Heart right ventricle (tissue), 16 donors: Measurements from ENCODE around the gene PLCL2. TPM values are rescaled to one million over a fixed set of nuclear protein-coding genes. Genes with fewer than 3 reads are reported as not detected.
A peak's percentile ranks its signal among the peaks of the same experiment; 100 is the strongest.

Experiments
- ATAC-seq, 8 donors: fragments of 200-7000 bp; cut with Tn5 transposase; one replicate each; pipeline ENCODE4 v1.9.1; 2020; ENCODE audit warnings: mild to moderate bottlenecking in 8 of 8, moderate library complexity in 8 of 8, moderate number of reproducible peaks in 1 of 8
- DNase-seq, 2 donors: peaks; one replicate each; pipeline ENCODE4 v3.0.0-alpha.2; 2020
- H3K27ac ChIP-seq, 10 donors: fragments of 200-600 bp; sonication (generic) in 2 of 10; one replicate each; pipeline versions ENCODE4 v1.5.0 to v1.8.0; 2020 to 2022; ENCODE audit warnings: mild to moderate bottlenecking in 3 of 10
- H3K27me3 ChIP-seq, 7 donors: fragments of 200-600 bp; one replicate each; pipeline ENCODE4 v1.8.0; 2021 to 2022; ENCODE audit warnings: mild to moderate bottlenecking in 2 of 7
- H3K36me3 ChIP-seq, 9 donors: fragments of 200-600 bp; sonication (generic) in 1 of 9; one replicate each; pipeline versions ENCODE4 v1.5.0 to v1.8.0; 2020 to 2022; ENCODE audit warnings: mild to moderate bottlenecking in 2 of 9
- H3K4me1 ChIP-seq, 9 donors: fragments of 200-600 bp; sonication (generic) in 1 of 9; one replicate each; pipeline versions ENCODE4 v1.5.0 to v1.8.0; 2020 to 2022; ENCODE audit warnings: mild to moderate bottlenecking in 4 of 9
- H3K4me3 ChIP-seq, 10 donors: fragments of 200-600 bp; sonication (generic) in 2 of 10; one replicate each; pipeline versions ENCODE4 v1.5.0 to v1.8.0; 2020 to 2022; ENCODE audit warnings: mild to moderate bottlenecking in 7 of 10, moderate library complexity in 2 of 10
- H3K9me3 ChIP-seq, 11 donors: fragments of 200-600 bp in 10 of 11; sonication (generic) in 2 of 11; one replicate each; pipeline versions ENCODE4 v1.5.0 to v1.8.0; 2013 to 2022; ENCODE audit warnings: mild to moderate bottlenecking in 2 of 11, control low read depth in 1 of 11, moderate library complexity in 1 of 11
- CTCF ChIP-seq, 9 donors: fragments of 200-600 bp; sonication (generic) in 2 of 9; IDR thresholded peaks; one replicate each; pipeline versions ENCODE4 v1.5.0 to v1.8.0; 2021 to 2022; ENCODE audit warnings: antibody characterized with exemption in 9 of 9, mild to moderate bottlenecking in 5 of 9, moderate library complexity in 1 of 9
- WGBS, 2 donors: extraction: QIAGEN DNeasy Blood & Tissue Kit; methylation state at CpG; one replicate each; pipeline ENCODE4 v1.1.7; 2013; ENCODE audit warnings: inconsistent platforms in 1 of 2; 5-methylcytosine and 5-hydroxymethylcytosine counted together
- intact Hi-C, 10 donors: fragments of 100-400 bp; cut with DNase I; formaldehyde crosslinking; loops; one replicate each; pipeline versions ENCODE4 v1.11.1 to v1.14.2; 2022
- polyA plus RNA-seq, 2 donors: library from polyadenylated mRNA; stranded (reverse); fragments of 200-250 nt; gene quantifications; one replicate each; pipeline ENCODE4 v1.2.3, GENCODE V29; 2013
- total RNA-seq, 10 donors: library from RNA; stranded (reverse); fragmentation: NEBNext Ultra II Directional in 3 of 10; extraction: Animal tissue kit (Norgen Biotek cat#: 25700) in 3 of 10; gene quantifications; one replicate each; pipeline versions ENCODE4 v1.2.1 to v1.2.4, GENCODE V29; 2021 to 2023
- donor health status: Arrhythmogenic right ventricular cardiomyopathy.
- donor health status: ischemic (EF 13 %, LVEDD 7.1; RV severe dilation, severe dysfunction).
- donor health status: healthy with polysubstance abuse.
- donor health status: DM: no; HTN: yes; CAD: no.
- donor health status: DM: no; HTN: no; CAD: no.
- donor health status: ischemic (EF 25% LVEDD 6.9; RV normal size, moderate dysfunction).
- donor health status: ischemic (EF 25% LVEDD 5.7; RV mildly dilated, moderate dysfunction).
- donor health status: healthy.
- donor health status: DM: yes; HTN: yes; CAD: no.
- donor health status: Ischemic cardiomyopathy.
- donor health status: ischemic (EF 35%, LVEDD 5.7; RV mildly dilated, moderate dysfunction).
- donor health status: nonischemic (EF 11% LVEDD 7.7; RV severe dilation, severe dysfunction).
- donor health status: DM: yes; HTN: yes; CAD: no.
- donor health status: PGD.
- donor health status: ischemic (EF 29% LVEDD 5.4; RV normal size, mild dysfunction).
- donor health status: nonischemic (EF 23%, LVEDD 6.1; RV moderate dilation, normal function).

PLCL2 gene
- total and polyA plus RNA-seq, 12 donors = 8.7 to 79.8 (median 53.0) TPM

GRCh38 chr3:16896094-16896627 lies 11.4 kb downstream of the PLCL2 start:
- DNase-seq (no peak), ATAC-seq (peak in 2 of 8 donors; percentile 8 to 18)
- Histone ChIP-seq H3K27me3 (no peaks in the 10 kb centered on the region), H3K9me3 (no peaks in the 10 kb centered on the region), H3K36me3 (no peaks in the 10 kb centered on the region), H3K4me1 (peaks cover 0 to 77% (median 49%) of the 10 kb centered on the region in 9 donors), H3K27ac (peak overlapping the region in 7 of 10 donors; percentile 4 to 84 (median 48)), H3K4me3 (no peak overlapping the region)
- 49 to 68% methylated on average over 5 of the region's 5 CpGs for WGBS, 2 donors
- intact Hi-C loops = loop anchor here in 2 of 10 donors (5.0 to 10.0 kb wide), 2 partner anchors 131 to 339 kb away; no protein-coding TSS in a partner anchor
- TF ChIP-seq CTCF (IDR thresholded peaks at IDR 0.05) = no peak

- no peaks in the 10 kb centered on the region for H3K9me3 ChIP-seq
- peak in 1 of 8 donors; percentile 37 for ATAC-seq
- WGBS, 2 donors = 41 to 65% methylated on average over 5 of the region's 5 CpGs
- peaks cover 0 to 71% (median 50%) of the 10 kb centered on the region in 9 donors for H3K4me1 ChIP-seq
- intact Hi-C loops = loop anchor here in 2 of 10 donors (5.0 to 10.0 kb wide), 2 partner anchors 130 to 338 kb away; no protein-coding TSS in a partner anchor
- H3K4me3 ChIP-seq = peak overlapping the region in 1 of 10 donors; percentile 0
- no peaks in the 10 kb centered on the region for H3K27me3 ChIP-seq
- DNase-seq = no peak
- peak overlapping the region in 9 of 10 donors; percentile 4 to 84 (median 61) for H3K27ac ChIP-seq
- H3K36me3 ChIP-seq = no peaks in the 10 kb centered on the region
- TF ChIP-seq CTCF (IDR thresholded peaks at IDR 0.05) = no peak
These were observed 12.1 kb downstream of the PLCL2 start for GRCh38 chr3:16896820-16897219.

- Histone ChIP-seq H3K27me3 (no peaks in the 10 kb centered on the region), H3K4me1 (peaks cover 0 to 71% (median 55%) of the 10 kb centered on the region in 9 donors), H3K4me3 (peak overlapping the region in 4 of 10 donors; percentile 0 to 17 (median 10)), H3K36me3 (no peaks in the 10 kb centered on the region), H3K9me3 (no peaks in the 10 kb centered on the region), H3K27ac (peak overlapping the region; percentile 37 to 84 (median 60))
- ATAC-seq (no peak), DNase-seq (no peak)
- intact Hi-C loops = loop anchor here in 2 of 10 donors (5.0 to 10.0 kb wide), 2 partner anchors 130 to 337 kb away; no protein-coding TSS in a partner anchor
- WGBS, 2 donors = 44 to 57% methylated on average over 11 of the region's 11 CpGs
- no peak for TF ChIP-seq CTCF (IDR thresholded peaks at IDR 0.05)
These were observed 12.6 kb downstream of the PLCL2 start for GRCh38 chr3:16897254-16897926.

- H3K4me1 ChIP-seq = peaks cover 0 to 73% (median 59%) of the 10 kb centered on the region in 9 donors
- ATAC-seq = peak; percentile 67 to 90 (median 84)
These were observed 14.0 kb downstream of the PLCL2 start for GRCh38 chr3:16898595-16899395.

More at GRCh38 chr3:16898595-16899395, 14.0 kb downstream of the PLCL2 start:
- H3K4me3 ChIP-seq = peak overlapping the region in 9 of 10 donors; percentile 23 to 55 (median 38)
- DNase-seq = peak in 1 of 2 donors; percentile 71
- H3K27me3 ChIP-seq = no peaks in the 10 kb centered on the region
- TF ChIP-seq CTCF (IDR thresholded peaks at IDR 0.05) = no peak
- no peaks in the 10 kb centered on the region for H3K36me3 ChIP-seq
- H3K27ac ChIP-seq = peak overlapping the region; percentile 53 to 84 (median 64)
- no peaks in the 10 kb centered on the region for H3K9me3 ChIP-seq
- WGBS, 2 donors = 60 to 72% methylated on average over 7 of the region's 7 CpGs
- intact Hi-C loops = loop anchor here in 2 of 10 donors (5.0 to 10.0 kb wide), 2 partner anchors 129 to 336 kb away; no protein-coding TSS in a partner anchor
